Measurements from ENCODE around the gene MYO9B. TPM values are rescaled to one million over a fixed set of nuclear protein-coding genes. Genes with fewer than 3 reads are reported as not detected.
A peak's percentile ranks its signal among the peaks of the same experiment; 100 is the strongest.

Gene MYO9B
- total RNA-seq, 1 experiment from 2014 or later = 63.4 TPM

DNA sequence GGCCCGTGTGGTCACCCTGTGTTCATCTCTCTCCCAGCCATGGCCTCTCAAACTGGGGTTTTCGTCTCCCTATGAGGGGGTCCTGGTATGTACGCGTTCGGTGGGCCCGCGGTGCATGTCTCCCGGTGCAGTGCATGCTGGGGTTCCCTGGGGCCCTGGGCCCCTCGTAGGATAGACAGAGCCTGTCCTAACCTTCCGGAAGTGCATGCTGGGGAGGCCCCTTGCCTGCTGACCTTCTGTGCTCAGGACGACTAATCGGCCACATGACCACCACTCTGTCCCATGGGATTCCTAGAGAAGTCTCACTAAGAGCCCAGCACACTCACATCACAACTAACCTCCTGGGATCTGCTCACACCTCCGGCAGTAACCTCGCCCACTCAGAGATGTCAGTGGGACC lies 134.7 kb downstream of the MYO9B start:
- DNase-seq (ENCODE audit: low spot score) = no peak

DNA sequence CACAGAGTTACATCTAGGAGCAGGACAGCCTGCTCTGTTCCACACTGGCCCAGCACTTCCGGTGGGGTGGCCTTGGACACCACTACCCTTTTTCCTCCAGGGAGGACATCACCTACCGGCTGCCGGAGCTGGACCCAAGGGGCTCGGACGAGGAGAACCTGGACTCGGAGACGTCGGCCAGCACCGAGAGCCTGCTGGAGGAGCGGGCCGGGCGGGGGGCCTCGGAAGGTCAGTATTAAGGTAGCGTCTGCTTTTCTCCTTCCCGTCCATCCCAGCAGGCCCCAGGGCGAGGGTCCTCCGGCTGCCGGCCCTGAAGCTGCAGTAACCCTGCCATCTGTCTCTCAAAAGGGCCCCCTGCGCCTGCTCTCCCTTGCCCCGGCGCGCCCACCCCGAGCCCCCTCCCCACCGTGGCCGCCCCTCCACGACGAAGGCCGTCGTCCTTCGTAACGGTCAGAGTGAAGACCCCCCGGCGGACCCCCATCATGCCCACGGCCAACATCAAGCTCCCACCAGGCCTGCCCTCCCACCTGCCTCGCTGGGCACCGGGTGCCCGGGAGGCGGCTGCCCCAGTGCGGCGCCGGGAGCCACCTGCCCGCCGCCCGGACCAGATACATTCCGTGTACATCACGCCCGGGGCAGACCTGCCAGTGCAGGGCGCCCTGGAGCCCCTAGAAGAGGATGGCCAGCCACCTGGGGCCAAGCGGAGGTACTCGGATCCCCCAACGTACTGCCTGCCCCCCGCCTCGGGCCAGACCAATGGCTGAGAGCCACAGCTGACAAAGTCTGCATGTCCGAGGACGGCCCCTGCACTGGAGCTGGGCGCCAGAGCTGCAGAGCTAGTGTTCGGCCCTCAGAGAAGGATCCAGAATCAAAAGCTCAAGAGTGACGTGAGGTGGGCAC lies 136.2 kb downstream of the MYO9B start:
- no peak for DNase-seq (ENCODE audit: low spot score)

- no peak for DNase-seq (ENCODE audit: low spot score)
Observed at GRCh38 chr19:17213334-17213733, 137.8 kb downstream of the MYO9B start.

- peak; percentile 21 for DNase-seq (ENCODE audit: low spot score)
Observed at GRCh38 chr19:17214508-17215126, 139.0 kb downstream of the MYO9B start.

DNA sequence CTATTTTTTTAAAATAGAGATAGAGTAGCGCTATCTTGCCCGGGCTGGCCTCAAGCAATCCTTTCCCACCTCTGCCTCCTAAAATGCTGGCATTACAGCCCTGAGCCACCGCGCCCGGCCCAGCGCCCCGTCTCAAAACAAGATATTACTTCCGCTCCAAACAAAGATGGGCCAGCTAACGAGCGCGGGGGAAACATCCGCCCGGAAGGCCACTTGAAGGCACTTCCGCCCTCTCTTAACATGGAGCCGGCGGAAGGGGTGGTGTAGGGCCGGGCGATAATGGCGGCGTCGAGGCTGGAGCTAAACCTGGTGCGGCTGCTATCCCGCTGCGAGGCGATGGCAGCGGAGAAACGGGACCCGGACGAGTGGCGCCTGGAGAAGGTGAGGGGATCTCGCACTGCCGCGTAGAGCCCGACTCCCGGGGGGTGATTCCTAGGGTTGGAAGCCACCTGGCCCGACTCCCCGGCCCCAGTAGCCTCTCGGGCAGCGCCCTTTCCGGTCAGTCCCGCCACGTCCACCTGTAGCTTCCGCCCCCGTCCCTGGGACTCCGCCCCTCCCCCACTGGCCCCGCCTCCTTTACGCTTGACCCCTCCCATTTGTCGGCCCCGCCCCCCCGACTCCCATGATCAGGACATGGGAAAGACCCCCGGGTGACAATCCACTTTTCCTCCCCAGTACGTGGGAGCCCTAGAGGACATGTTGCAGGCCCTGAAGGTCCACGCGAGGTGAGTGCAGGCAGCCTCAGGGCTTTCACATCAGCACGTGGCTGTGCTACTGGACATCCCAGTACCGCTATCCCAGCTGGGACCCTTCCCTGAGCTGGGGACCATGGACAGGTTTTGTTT lies 139.8 kb downstream of the MYO9B start, which contains the start of gene USE1:
Gene USE1, plus strand, starts transcription at position 231 of the 845 bp plus-strand sequence. Its CDS starts 49 bp downstream, at position 280.
- peak; percentile 82 for DNase-seq (ENCODE audit: low spot score)

DNA sequence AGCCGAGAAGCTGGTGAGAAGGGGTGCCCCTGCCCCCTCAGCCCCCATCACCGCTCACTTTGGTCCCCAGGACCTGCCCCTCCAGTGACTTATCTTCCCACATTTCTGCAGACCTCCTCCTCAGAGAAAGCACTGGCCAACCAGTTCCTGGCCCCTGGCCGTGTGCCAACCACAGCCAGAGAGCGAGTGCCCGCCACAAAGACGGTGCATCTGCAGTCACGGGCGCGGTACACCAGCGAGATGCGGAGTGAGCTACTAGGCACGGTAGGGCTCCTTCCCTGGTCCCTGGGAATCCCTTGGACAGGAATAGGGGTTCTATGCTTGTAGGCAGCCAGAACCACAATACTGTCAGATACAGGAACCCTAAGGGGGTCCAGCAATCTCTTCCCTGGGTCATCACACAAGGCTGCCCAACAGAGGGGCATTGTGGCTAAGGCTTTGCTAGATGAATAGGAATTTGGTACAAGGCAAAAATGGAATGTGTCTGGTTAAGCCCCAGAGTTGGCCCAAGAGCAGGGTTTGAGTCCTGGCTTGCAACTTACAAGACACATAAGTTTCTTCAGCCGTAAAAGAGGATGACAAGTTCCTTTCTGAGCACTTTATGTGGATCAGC lies 140.6 kb downstream of the MYO9B start:
- DNase-seq (ENCODE audit: low spot score) = no peak

DNA sequence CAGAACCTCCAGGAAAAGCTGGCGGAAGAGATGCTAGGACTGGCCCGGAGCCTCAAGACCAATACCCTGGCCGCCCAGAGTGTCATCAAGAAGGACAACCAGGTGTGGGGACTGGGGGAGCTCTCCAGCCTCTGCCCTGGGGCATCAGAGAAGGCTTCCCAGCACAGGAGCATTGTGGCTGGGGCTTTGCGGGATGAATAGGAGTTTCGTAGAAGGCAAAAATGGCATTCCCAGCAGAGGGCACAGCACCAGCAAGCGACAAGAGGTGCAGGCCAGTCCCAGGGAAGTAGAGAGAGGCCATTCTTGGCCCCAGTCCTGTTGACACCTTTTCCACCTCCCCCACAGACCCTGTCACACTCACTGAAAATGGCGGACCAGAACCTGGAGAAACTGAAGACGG lies 143.7 kb downstream of the MYO9B start:
- no peak for DNase-seq (ENCODE audit: low spot score)

GRCh38 chr19:17220207-17220758 lies 144.7 kb downstream of the MYO9B start:
- DNase-seq (ENCODE audit: low spot score) = peak; percentile 43

GRCh38 chr19:17225053-17225452 lies 149.5 kb downstream of the MYO9B start:
- no peak for DNase-seq (ENCODE audit: low spot score)

GRCh38 chr19:17226002-17226933 lies 150.7 kb downstream of the MYO9B start, which contains the start of gene OCEL1:
Gene OCEL1 (plus strand): TSS chr19:17226226. CDS start chr19:17226248, 22 bp downstream.
- peak; percentile 94 for DNase-seq (ENCODE audit: low spot score)

GRCh38 chr19:17227798-17228367 lies 152.3 kb downstream of the MYO9B start:
- DNase-seq (ENCODE audit: low spot score) = no peak

DNA sequence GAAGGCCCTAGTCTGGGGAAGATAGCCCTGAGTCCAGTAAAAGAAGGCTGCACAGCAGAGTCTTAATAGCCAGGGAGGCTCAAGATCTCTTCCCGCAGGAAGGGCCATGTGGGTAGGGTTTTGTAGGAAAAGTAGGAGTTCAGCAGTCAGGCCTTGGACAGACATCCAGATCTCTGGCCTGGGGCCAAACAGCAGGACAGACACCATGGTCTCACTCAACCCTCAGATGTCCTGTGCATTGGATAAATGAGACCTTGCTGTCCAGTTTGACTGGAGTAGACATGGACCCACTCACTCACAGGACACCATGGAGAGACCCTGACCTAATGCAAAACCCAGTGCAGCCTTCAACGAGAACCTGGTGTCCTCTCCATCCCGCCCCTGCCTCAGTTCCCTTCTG lies 154.3 kb downstream of the MYO9B start:
- DNase-seq (ENCODE audit: low spot score) = no peak

- DNase-seq (ENCODE audit: low spot score) = no peak
Observed at GRCh38 chr19:17232258-17232657, 156.7 kb downstream of the MYO9B start.

DNA sequence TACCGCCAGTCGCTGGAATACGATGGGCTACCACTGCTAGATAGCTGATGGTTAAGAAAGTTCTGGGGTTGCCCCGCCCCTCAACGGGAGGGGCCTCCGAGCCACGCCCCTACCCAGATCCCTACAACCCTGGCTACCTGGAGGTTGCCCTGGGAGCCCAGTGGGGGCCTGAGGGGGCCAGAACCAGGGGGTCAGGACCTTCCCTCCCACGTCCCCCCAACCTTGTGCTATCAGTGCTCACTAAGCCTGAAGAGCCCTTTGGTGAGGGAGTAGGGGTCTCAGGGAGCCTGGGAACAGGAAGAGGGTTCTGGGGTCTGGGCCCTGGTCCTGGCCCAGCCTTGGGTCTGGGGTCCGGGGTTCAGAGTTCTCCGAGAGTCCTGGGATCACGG lies 159.3 kb downstream of the MYO9B start:
- DNase-seq (ENCODE audit: low spot score) = peak; percentile 71

DNA sequence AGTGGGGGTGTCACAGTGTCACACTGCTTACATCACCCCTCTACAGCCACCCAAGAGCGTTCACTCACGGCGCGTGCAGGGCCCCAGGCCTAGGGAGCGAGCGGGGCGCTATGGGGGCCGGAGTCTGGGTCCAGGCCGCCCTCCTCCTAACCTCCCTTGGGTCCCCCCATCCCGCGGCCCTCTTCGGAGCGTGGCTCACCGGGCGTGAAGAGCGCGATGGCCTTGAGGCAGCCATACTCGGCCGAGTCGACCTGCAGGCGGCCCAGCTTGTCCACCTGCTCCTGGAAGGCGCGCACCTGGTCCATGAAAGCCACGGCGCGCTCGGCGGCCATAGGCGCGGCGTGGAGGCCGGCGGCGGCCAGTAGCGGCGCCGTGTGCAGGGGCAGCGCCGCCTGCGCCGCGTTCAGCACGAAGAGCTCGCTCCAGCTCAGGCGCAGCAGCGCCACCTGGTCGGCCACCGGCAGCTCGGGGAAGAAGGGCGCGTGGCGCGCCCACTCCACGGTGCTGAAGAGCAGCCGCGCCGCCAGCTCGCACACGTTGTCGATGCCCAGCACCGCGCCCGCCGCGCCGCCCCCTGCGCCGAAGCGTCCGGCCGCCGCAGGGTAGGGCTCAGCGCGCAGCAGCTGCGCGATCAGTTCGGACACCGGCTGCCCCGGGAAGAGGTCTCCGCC lies 159.9 kb downstream of the MYO9B start:
- DNase-seq (ENCODE audit: low spot score) = peak; percentile 63

DNA sequence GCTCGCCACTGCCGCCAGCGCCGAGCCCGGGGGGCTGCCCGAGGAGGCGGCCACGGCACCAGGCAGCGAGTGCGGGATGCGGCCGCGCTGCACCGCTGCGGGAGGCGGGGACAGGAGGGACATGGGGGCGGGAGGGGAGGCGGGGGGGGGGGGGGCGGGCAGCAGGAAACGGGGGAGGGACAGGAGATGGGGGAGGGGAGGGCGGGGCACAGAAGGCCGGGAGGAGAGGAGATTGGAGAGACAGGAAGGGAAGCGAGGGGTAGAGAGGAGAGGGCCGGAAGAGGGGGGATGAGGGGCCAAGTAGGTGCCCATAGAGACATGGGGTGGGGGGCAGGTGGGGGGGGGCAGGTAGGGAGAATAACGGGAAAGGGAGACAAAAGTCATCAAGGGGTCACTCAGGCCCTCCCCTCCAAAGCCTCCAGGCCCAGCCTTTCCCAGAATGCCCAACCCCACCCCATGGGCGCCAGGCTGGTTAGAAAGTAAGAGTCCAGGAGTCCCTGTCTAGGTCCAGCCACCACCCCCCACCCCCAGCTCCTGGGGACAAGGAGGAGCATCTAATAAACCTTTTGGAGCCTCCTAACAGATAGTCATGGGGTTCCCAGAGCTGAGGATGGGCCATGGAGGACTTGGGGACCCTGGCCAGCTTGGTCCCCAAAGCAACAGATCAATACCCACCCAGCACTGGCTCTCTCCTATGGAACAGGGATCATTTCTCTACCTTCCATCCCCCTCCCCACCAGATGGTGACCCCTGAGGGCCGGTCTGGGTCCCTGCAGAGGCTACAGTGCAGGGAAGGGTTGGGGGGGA lies 160.6 kb downstream of the MYO9B start:
- peak; percentile 57 for DNase-seq (ENCODE audit: low spot score)

DNA sequence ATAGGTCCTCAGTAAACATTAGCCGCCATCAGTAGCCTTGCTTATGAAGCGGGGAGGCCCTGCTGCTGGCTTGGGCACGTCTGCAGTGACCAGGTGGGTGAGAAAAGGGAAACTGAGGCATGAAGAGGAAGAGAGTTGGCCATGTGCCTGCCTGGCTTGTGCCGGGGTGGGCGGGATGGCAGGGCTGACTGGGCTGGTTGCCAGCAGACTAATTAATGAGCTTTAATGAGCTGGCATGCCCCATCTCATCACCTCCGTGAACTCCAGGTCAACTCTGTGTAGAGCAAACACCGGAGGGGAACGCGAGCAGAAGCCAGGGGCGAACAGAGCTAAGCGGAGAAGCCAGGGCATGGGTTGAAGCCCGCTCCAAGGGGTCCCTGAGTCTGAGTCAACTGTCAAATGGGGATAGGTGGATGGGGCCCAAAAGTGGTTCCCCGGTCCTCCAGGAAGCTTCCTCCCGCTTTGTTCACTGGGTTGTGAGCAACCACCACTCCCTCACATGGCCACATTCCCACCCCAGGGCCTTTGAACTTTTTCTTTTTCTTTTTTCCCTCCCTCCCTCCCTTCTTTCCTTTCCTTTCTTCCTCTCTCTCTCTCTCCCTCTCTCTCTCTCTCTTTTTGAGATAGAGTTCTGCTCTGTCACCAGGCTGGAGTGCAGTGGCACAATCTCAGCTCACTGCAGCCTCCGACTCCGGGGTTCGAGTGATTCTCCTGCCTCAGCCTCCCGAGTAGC lies 161.4 kb downstream of the MYO9B start:
- no peak for DNase-seq (ENCODE audit: low spot score)

All from HT-29 (cell line).